ENCODE measurements around the gene SFRP4.

DNA sequence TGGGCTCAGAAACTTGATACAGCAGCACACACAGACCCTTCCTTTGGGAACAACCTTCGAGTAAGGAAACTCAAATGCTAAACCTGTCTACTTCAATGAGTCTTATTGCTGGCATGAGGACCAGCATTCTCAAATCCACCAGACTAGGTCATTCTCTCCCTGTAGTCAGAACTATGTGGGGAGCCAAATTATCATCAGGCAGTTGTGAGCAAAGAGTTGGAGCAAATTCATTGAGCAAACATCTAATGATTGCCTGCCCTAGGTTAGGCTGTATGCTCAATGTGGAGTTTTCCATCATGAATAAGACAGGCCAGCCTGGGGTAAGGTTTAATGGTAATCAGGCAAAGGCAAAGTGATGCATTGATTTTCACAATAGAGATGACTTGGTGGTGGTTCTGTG, 7.4 kb upstream of the SFRP4 start:
- TF ChIP-seq, protein P1, sequence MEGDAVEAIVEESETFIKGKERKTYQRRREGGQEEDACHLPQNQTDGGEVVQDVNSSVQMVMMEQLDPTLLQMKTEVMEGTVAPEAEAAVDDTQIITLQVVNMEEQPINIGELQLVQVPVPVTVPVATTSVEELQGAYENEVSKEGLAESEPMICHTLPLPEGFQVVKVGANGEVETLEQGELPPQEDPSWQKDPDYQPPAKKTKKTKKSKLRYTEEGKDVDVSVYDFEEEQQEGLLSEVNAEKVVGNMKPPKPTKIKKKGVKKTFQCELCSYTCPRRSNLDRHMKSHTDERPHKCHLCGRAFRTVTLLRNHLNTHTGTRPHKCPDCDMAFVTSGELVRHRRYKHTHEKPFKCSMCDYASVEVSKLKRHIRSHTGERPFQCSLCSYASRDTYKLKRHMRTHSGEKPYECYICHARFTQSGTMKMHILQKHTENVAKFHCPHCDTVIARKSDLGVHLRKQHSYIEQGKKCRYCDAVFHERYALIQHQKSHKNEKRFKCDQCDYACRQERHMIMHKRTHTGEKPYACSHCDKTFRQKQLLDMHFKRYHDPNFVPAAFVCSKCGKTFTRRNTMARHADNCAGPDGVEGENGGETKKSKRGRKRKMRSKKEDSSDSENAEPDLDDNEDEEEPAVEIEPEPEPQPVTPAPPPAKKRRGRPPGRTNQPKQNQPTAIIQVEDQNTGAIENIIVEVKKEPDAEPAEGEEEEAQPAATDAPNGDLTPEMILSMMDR (conservative IDR thresholded peaks at IDR 0.05 in 1 of 2, IDR thresholded peaks at IDR 0.05 in 1 of 2; ENCODE audit: extremely low read depth in 1 of 2, insufficient read depth in 1 of 2, low read depth in 1 of 2, low read length in 2 of 2), result no peak
- no peak for TF ChIP-seq EZH2 (IDR thresholded peaks at IDR 0.05; ENCODE audit: borderline replicate concordance, low read length)
